Liver (tissue), 9 donors: Measurements from ENCODE around the gene TGIF2. TPM values are rescaled to one million over a fixed set of nuclear protein-coding genes. Genes with fewer than 3 reads are reported as not detected.

Experiments used
- DNase-seq: peaks from one replicate; pipeline ENCODE4 v3.0.0-alpha.2; 2017; ENCODE audit warnings: low spot score
- H3K27ac ChIP-seq, 2 donors: one replicate each; pipeline ENCODE4 v1.7.0; 2013; ENCODE audit warnings: inconsistent platforms in 2 of 2, low read length in 2 of 2, control low read depth in 1 of 2, low read depth in 1 of 2, mild to moderate bottlenecking in 1 of 2
- H3K27me3 ChIP-seq, 4 donors: one replicate each; pipeline versions ENCODE4 v1.6.1 to v1.7.0; 2013; ENCODE audit warnings: low read length in 3 of 4, inconsistent platforms in 1 of 4, mild to moderate bottlenecking in 1 of 4, moderate library complexity in 1 of 4; ENCODE audit not compliant: control insufficient read depth in 4 of 4, insufficient read depth in 4 of 4
- H3K36me3 ChIP-seq, 4 donors: one replicate each; pipeline versions ENCODE4 v1.6.1 to v1.7.0; 2013; ENCODE audit warnings: low read length in 3 of 4, mild to moderate bottlenecking in 3 of 4, low read depth in 1 of 4, moderate library complexity in 1 of 4; ENCODE audit not compliant: control insufficient read depth in 4 of 4, insufficient read depth in 3 of 4
- H3K4me1 ChIP-seq, 4 donors: one replicate each; pipeline versions ENCODE4 v1.6.1 to v1.7.0; 2013; ENCODE audit warnings: low read length in 3 of 4, mild to moderate bottlenecking in 3 of 4, moderate library complexity in 1 of 4; ENCODE audit not compliant: control insufficient read depth in 4 of 4, insufficient read depth in 4 of 4
- H3K4me3 ChIP-seq, 3 donors: one replicate each; pipeline versions ENCODE4 v1.6.1 to v1.7.0; 2013; ENCODE audit warnings: low read length in 3 of 3, control low read depth in 1 of 3, low read depth in 1 of 3, mild to moderate bottlenecking in 1 of 3
- H3K9ac ChIP-seq, 2 donors: one replicate each; pipeline ENCODE4 v1.7.0; 2013; ENCODE audit warnings: low read length in 2 of 2, mild to moderate bottlenecking in 2 of 2, moderate library complexity in 2 of 2, control low read depth in 1 of 2, low read depth in 1 of 2
- H3K9me3 ChIP-seq, 4 donors: one replicate each; pipeline versions ENCODE4 v1.6.1 to v1.7.0; 2013; ENCODE audit warnings: low read length in 3 of 4; ENCODE audit not compliant: control insufficient read depth in 4 of 4
- CTCF ChIP-seq: fragments of 150-350 bp; IDR thresholded peaks from 2 replicates; pipeline ENCODE4 v1.5.1; 2017; ENCODE audit warnings: improper control_type of control experiment, low read depth, low read length; ENCODE audit not compliant: missing input control
- EGR1 ChIP-seq, 2 donors: IDR thresholded peaks; 2 replicates each; pipeline ENCODE4 v1.6.1; 2016 to 2018; ENCODE audit warnings: antibody characterized with exemption in 2 of 2, low read depth in 2 of 2
- FOXA1 ChIP-seq: IDR thresholded peaks from 2 replicates; pipeline ENCODE4 v1.6.1; 2016; ENCODE audit warnings: antibody characterized with exemption
- FOXA2 ChIP-seq: IDR thresholded peaks from 2 replicates; pipeline ENCODE4 v1.6.1; 2016; ENCODE audit warnings: antibody characterized with exemption
- GABPA ChIP-seq, 2 donors: IDR thresholded peaks in 1 of 2; conservative IDR thresholded peaks in 1 of 2; 2 replicates each; pipeline ENCODE4 v1.6.1; 2016; ENCODE audit warnings: antibody characterized with exemption in 2 of 2, mild to moderate bottlenecking in 1 of 2, moderate library complexity in 1 of 2
- HNF4A ChIP-seq, 2 donors: conservative IDR thresholded peaks; 2 replicates each; pipeline ENCODE4 v1.6.1; 2016; ENCODE audit warnings: antibody characterized with exemption in 2 of 2, mild to moderate bottlenecking in 2 of 2
- HNF4G ChIP-seq: IDR thresholded peaks from 2 replicates; pipeline ENCODE4 v1.6.1; 2016; ENCODE audit warnings: antibody characterized with exemption
- JUND ChIP-seq, 2 donors: IDR thresholded peaks; 2 replicates each; pipeline ENCODE4 v1.6.1; 2016; ENCODE audit warnings: antibody characterized with exemption in 2 of 2
- MAX ChIP-seq: IDR thresholded peaks from 2 replicates; pipeline ENCODE4 v1.6.1; 2016; ENCODE audit warnings: antibody characterized with exemption
- NR2F2 ChIP-seq: IDR thresholded peaks from 2 replicates; pipeline ENCODE4 v1.6.1; 2016; ENCODE audit warnings: antibody characterized with exemption
- RAD21 ChIP-seq, 2 donors: IDR thresholded peaks; 2 replicates each; pipeline ENCODE4 v1.6.1; 2016; ENCODE audit warnings: antibody characterized with exemption in 2 of 2, mild to moderate bottlenecking in 2 of 2
- REST ChIP-seq: IDR thresholded peaks from 2 replicates; pipeline ENCODE4 v1.6.1; 2016; ENCODE audit warnings: antibody characterized with exemption, mild to moderate bottlenecking
- RXRA ChIP-seq, 2 donors: IDR thresholded peaks; 2 replicates each; pipeline ENCODE4 v1.6.1; 2017 to 2018; ENCODE audit warnings: antibody characterized with exemption in 2 of 2, mild to moderate bottlenecking in 1 of 2
- SP1 ChIP-seq: IDR thresholded peaks from 2 replicates; pipeline ENCODE4 v1.6.1; 2018; ENCODE audit warnings: antibody characterized with exemption, mild to moderate bottlenecking
- TAF1 ChIP-seq: conservative IDR thresholded peaks from 2 replicates; pipeline ENCODE4 v1.6.1; 2016; ENCODE audit warnings: antibody characterized with exemption, mild to moderate bottlenecking
- YY1 ChIP-seq: IDR thresholded peaks from 2 replicates; pipeline ENCODE4 v1.6.1; 2016; ENCODE audit warnings: antibody characterized with exemption, mild to moderate bottlenecking
- ZBTB33 ChIP-seq: IDR thresholded peaks from 2 replicates; pipeline ENCODE4 v1.6.1; 2016; ENCODE audit warnings: antibody characterized with exemption
- WGBS: extraction: QIAGEN DNeasy Blood & Tissue Kit; methylation state at CpG from one replicate; pipeline ENCODE4 v1.1.7; 2013; 5-methylcytosine and 5-hydroxymethylcytosine counted together
- polyA plus RNA-seq, 2 donors: library from polyadenylated mRNA; stranded (reverse) in 1 of 2; unstranded in 1 of 2; fragments of 200-250 nt in 1 of 2; fragments of >200 nt in 1 of 2; fragmentation: Nextera tagmentation in 1 of 2; extraction: Ambion mirVana in 1 of 2; gene quantifications; one replicate each; pipeline versions ENCODE4 v1.2.1 to v1.2.3, GENCODE V29; 2013 to 2015
- total RNA-seq, 2 donors: library from RNA; depleted of rRNA; stranded (reverse); fragments of >200 nt; gene quantifications; one replicate each; pipeline ENCODE4 v1.2.3, GENCODE V29; 2014
- TF ChIP-seq, protein P1 (sequence below): IDR thresholded peaks from 2 replicates; pipeline ENCODE4 v1.6.1; 2016; ENCODE audit warnings: antibody characterized with exemption
- donor health status: healthy.
- donor health status: healthy.
- donor health status: healthy.
- donor health status: healthy.
- donor health status: healthy.

TGIF2 gene
- total and polyA plus RNA-seq, 4 donors = 3.7 to 7.9 (median 4.3) TPM

DNA sequence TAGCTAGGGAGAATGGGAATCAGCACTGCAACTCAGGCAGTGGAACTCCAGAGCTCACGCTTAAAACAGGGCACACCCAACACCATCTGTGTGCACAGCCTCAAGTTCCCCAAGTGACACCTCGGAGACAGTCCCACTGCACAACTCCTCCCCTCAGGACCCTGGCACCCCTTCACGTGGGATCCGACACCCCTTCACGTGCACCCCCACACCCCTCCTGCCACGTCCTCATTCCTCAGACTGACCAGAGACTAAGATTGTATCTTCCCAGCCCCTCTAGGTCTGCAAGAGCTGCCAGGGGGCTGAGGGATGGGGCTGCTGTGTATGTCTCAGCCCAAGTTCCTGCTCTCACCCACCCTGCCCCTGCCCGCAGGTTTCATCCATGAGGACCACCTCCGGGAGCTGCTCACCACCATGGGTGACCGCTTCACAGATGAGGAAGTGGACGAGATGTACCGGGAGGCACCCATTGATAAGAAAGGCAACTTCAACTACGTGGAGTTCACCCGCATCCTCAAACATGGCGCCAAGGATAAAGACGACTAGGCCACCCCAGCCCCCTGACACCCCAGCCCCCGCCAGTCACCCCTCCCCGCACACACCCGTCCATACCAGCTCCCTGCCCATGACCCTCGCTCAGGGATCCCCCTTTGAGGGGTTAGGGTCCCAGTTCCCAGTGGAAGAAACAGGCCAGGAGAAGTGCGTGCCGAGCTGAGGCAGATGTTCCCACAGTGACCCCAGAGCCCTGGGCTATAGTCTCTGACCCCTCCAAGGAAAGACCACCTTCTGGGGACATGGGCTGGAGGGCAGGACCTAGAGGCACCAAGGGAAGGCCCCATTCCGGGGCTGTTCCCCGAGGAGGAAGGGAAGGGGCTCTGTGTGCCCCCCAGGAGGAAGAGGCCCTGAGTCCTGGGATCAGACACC lies 24.4 kb upstream of the TGIF2 start:
- no peak overlapping the region for H3K27ac ChIP-seq
- no peaks in the 10 kb centered on the region for H3K4me1 ChIP-seq
- H3K9ac ChIP-seq = no peak overlapping the region
- no peak for DNase-seq
- no peak for TF ChIP-seq JUND (IDR thresholded peaks at IDR 0.05)
- no peak for TF ChIP-seq REST
- no peak for TF ChIP-seq NR2F2
- TF ChIP-seq, protein P1, sequence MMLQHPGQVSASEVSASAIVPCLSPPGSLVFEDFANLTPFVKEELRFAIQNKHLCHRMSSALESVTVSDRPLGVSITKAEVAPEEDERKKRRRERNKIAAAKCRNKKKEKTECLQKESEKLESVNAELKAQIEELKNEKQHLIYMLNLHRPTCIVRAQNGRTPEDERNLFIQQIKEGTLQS = no peak
- no peak for TF ChIP-seq YY1
- TF ChIP-seq MAX = no peak
- TF ChIP-seq FOXA1 = no peak
- no peak for TF ChIP-seq ZBTB33
- no peak for TF ChIP-seq EGR1 (IDR thresholded peaks at IDR 0.05; ENCODE audit: low read depth in 2 of 2)
- TF ChIP-seq GABPA (IDR thresholded peaks at IDR 0.05 in 1 of 2, conservative IDR thresholded peaks at IDR 0.05 in 1 of 2) = no peak
- 93% methylated on average over 23 of the region's 23 CpGs for WGBS
- H3K4me3 ChIP-seq = no peak overlapping the region
- H3K36me3 ChIP-seq = no peaks in the 10 kb centered on the region
- no peaks in the 10 kb centered on the region for H3K9me3 ChIP-seq
- no peaks in the 10 kb centered on the region for H3K27me3 ChIP-seq

DNA sequence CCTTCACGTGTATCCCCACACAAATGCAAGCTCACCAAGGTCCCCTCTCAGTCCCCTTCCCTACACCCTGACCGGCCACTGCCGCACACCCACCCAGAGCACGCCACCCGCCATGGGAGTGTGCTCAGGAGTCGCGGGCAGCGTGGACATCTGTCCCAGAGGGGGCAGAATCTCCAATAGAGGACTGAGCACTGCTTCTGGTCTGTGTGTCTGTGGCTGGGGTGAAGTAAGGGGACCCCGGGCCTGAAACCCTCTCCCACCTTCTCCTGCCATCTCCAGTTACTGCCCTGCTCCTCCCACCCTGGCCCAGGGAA lies 23.8 kb upstream of the TGIF2 start:
- no peaks in the 10 kb centered on the region for H3K27me3 ChIP-seq
- H3K4me3 ChIP-seq = no peak overlapping the region
- no peaks in the 10 kb centered on the region for H3K9me3 ChIP-seq
- H3K27ac ChIP-seq = no peak overlapping the region
- 95% methylated on average over 9 of the region's 9 CpGs for WGBS
- H3K36me3 ChIP-seq = no peaks in the 10 kb centered on the region
- no peak for DNase-seq
- H3K9ac ChIP-seq = no peak overlapping the region
- no peaks in the 10 kb centered on the region for H3K4me1 ChIP-seq
- no peak for TF ChIP-seq FOXA1
- TF ChIP-seq, protein P1 = no peak
- TF ChIP-seq FOXA2 = no peak
- TF ChIP-seq NR2F2 = no peak
- no peak for TF ChIP-seq MAX
- TF ChIP-seq EGR1 (IDR thresholded peaks at IDR 0.05; ENCODE audit: low read depth in 2 of 2) = no peak
- TF ChIP-seq JUND (IDR thresholded peaks at IDR 0.05) = no peak
- TF ChIP-seq HNF4G = no peak
- TF ChIP-seq YY1 = no peak
- TF ChIP-seq RAD21 (IDR thresholded peaks at IDR 0.05) = no peak
- TF ChIP-seq GABPA (IDR thresholded peaks at IDR 0.05 in 1 of 2, conservative IDR thresholded peaks at IDR 0.05 in 1 of 2) = no peak
- TF ChIP-seq RXRA (IDR thresholded peaks at IDR 0.05) = no peak
- no peak for TF ChIP-seq ZBTB33
- TF ChIP-seq HNF4A (conservative IDR thresholded peaks at IDR 0.05) = no peak
- no peak for TF ChIP-seq CTCF
- no peak for TF ChIP-seq SP1
- TF ChIP-seq TAF1 = no peak
